ENCODE measurements around the gene VTI1A. TPM values are rescaled to one million over a fixed set of nuclear protein-coding genes. Genes with fewer than 3 reads are reported as not detected.

VTI1A gene
- total and polyA plus RNA-seq, 2 of the 13 experiments (the other 11 are each of a cell fraction or from before 2014, with no cell fraction given) = 11.7 to 32.7 TPM

DNA sequence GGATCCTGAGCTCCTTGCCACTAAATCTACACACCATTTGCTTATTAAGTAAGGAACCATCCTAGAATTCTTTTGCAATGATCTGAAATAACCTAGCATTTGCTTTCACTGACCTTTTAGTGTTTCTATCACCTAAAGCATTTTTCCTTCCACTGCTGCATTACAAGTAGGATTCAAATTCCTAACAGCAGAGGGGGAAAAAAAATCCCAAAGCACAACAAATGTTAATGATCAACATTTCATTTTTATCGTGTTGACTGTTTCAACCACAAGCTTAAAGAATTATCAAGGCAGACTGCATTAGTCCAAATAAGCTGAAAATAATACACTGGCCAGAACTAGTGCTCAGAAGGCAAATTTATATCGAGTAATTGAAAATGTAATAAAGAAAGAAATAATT, 328.4 kb downstream of the VTI1A start:
- Histone ChIP-seq H3K36me3 (replicated peaks in 1 of 2; ENCODE audit: control insufficient read depth in 1 of 2, insufficient read depth in 2 of 2, low read length in 2 of 2) (no peaks in the 10 kb centered on the region), H3K9ac (ENCODE audit: insufficient read depth, low read depth, low read length) (no peak overlapping the region), H2AFZ (ENCODE audit: low read length) (no peak overlapping the region), H3K27me3 (ENCODE audit: control insufficient read depth in 1 of 2, insufficient read depth in 2 of 2, low read length in 2 of 2) (no peaks in the 10 kb centered on the region), H3K27ac (ENCODE audit: extremely low read length, insufficient read depth, low read length) (peak overlapping the region; percentile 38), H3K4me2 (ENCODE audit: low read depth, low read length) (no peak overlapping the region), H3K79me2 (ENCODE audit: insufficient read depth, low read length) (no peaks in the 10 kb centered on the region), H3K4me1 (ENCODE audit: insufficient read depth, low read length) (peaks cover 51% of the 10 kb centered on the region), H3K9me3 (ENCODE audit: low read length) (no peaks in the 10 kb centered on the region), H4K20me1 (ENCODE audit: insufficient read depth, low read length) (no peaks in the 10 kb centered on the region), H3K4me3 (replicated peaks in 1 of 3; ENCODE audit: insufficient read depth in 1 of 3, low read depth in 2 of 3, low read length in 3 of 3) (no peak overlapping the region)
- CTCF ChIA-PET (ENCODE audit: low intra/inter-chr PET ratio, low total read pairs) = no interaction called here
- BruUV-seq (replicated peaks) = no TSS peak
- FAIRE-seq = peak; percentile 8
- 32% methylated on average over 2 of the region's 2 CpGs for WGBS (ENCODE audit: low lambda C conversion rate)
- intact Hi-C loops (cut with micrococcal nuclease; ENCODE audit: unreplicated experiment) = no loop called here
- peak; percentile 49 for ATAC-seq
- TF ChIP-seq AHR (CRISPR knock-in tag; IDR thresholded peaks at IDR 0.05) (no peak), ZNF749 (CRISPR knock-in tag; IDR thresholded peaks at IDR 0.05; ENCODE audit: borderline replicate concordance) (no peak), RAD21 (CRISPR knock-in tag; IDR thresholded peaks at IDR 0.05) (no peak), TEAD3 (CRISPR knock-in tag; optimal IDR thresholded peaks at IDR 0.05; ENCODE audit: borderline replicate concordance) (peak; percentile 94), ZSCAN21 (CRISPR knock-in tag; IDR thresholded peaks at IDR 0.05; ENCODE audit: borderline replicate concordance) (no peak), ONECUT2 (CRISPR knock-in tag; IDR thresholded peaks at IDR 0.05) (no peak), STAG1 (CRISPR knock-in tag; IDR thresholded peaks at IDR 0.05) (0 out of 2 replicates have a peak, but pooled peaks have one; percentile 18), SMC3 (IDR thresholded peaks at IDR 0.05; ENCODE audit: low read length) (peak; percentile 39; the same call in 1 of the 2 replicates)
- TF ChIP-seq, protein P1, sequence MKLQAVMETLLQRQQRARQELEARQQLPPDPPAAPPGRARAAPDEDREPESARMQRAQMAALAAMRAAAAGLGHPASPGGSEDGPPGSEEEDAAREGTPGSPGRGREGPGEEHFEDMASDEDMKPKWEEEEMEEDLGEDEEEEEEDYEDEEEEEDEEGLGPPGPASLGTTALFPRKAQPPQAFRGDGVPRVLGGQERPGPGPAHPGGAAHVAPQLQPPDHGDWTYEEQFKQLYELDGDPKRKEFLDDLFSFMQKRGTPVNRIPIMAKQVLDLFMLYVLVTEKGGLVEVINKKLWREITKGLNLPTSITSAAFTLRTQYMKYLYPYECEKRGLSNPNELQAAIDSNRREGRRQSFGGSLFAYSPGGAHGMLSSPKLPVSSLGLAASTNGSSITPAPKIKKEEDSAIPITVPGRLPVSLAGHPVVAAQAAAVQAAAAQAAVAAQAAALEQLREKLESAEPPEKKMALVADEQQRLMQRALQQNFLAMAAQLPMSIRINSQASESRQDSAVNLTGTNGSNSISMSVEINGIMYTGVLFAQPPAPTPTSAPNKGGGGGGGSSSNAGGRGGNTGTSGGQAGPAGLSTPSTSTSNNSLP (IDR thresholded peaks at IDR 0.05; ENCODE audit: low read depth, low read length) = 0 out of 2 replicates have a peak, but pooled peaks have one; percentile 33
- TF ChIP-seq, protein P2, sequence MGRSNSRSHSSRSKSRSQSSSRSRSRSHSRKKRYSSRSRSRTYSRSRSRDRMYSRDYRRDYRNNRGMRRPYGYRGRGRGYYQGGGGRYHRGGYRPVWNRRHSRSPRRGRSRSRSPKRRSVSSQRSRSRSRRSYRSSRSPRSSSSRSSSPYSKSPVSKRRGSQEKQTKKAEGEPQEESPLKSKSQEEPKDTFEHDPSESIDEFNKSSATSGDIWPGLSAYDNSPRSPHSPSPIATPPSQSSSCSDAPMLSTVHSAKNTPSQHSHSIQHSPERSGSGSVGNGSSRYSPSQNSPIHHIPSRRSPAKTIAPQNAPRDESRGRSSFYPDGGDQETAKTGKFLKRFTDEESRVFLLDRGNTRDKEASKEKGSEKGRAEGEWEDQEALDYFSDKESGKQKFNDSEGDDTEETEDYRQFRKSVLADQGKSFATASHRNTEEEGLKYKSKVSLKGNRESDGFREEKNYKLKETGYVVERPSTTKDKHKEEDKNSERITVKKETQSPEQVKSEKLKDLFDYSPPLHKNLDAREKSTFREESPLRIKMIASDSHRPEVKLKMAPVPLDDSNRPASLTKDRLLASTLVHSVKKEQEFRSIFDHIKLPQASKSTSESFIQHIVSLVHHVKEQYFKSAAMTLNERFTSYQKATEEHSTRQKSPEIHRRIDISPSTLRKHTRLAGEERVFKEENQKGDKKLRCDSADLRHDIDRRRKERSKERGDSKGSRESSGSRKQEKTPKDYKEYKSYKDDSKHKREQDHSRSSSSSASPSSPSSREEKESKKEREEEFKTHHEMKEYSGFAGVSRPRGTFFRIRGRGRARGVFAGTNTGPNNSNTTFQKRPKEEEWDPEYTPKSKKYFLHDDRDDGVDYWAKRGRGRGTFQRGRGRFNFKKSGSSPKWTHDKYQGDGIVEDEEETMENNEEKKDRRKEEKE (IDR thresholded peaks at IDR 0.05) = no peak
- TF ChIP-seq, protein P3, sequence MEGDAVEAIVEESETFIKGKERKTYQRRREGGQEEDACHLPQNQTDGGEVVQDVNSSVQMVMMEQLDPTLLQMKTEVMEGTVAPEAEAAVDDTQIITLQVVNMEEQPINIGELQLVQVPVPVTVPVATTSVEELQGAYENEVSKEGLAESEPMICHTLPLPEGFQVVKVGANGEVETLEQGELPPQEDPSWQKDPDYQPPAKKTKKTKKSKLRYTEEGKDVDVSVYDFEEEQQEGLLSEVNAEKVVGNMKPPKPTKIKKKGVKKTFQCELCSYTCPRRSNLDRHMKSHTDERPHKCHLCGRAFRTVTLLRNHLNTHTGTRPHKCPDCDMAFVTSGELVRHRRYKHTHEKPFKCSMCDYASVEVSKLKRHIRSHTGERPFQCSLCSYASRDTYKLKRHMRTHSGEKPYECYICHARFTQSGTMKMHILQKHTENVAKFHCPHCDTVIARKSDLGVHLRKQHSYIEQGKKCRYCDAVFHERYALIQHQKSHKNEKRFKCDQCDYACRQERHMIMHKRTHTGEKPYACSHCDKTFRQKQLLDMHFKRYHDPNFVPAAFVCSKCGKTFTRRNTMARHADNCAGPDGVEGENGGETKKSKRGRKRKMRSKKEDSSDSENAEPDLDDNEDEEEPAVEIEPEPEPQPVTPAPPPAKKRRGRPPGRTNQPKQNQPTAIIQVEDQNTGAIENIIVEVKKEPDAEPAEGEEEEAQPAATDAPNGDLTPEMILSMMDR (CRISPR knock-in tag; IDR thresholded peaks at IDR 0.05) = 0 out of 2 replicates have a peak, but pooled peaks have one; percentile 29
- POLR2A ChIA-PET = no interaction called here
- in situ Hi-C loops (cut with HindIII; ENCODE audit: extremely low pct_ligation_motif_present, low pct_unique_long_range_greater_than_20kb) = no loop called here
- DNase-seq (ENCODE audit: low spot score) = peak; percentile 49

Data from HepG2 (cell line).